GM19463 (cell line): ENCODE data around the gene ZNF268.

ENCODE experiments used
- ATAC-seq: cut with Tn5 transposase; IDR thresholded peaks from one replicate; pipeline ENCODE4 v1.9.1; 2021; ENCODE audit warnings: mild to moderate bottlenecking, moderate library complexity; ENCODE audit not compliant: unreplicated experiment

Gene ZNF268

GRCh38 chr12:133181238-133181959 lies at the start of gene ZNF268:
TSS of gene ZNF268 (plus strand) at chr12:133181495. CDS start at chr12:133181998, 503 bp downstream.
- peak; percentile 91 for ATAC-seq

GRCh38 chr12:133135747-133136146 lies 45.5 kb upstream of the ZNF268 start:
- no peak for ATAC-seq

- ATAC-seq, result no peak
Measured at GRCh38 chr12:133145981-133146380, 35.3 kb upstream of the ZNF268 start.

GRCh38 chr12:133156125-133156690 lies 25.1 kb upstream of the ZNF268 start:
- ATAC-seq, result no peak

GRCh38 chr12:133165776-133166175 lies 15.5 kb upstream of the ZNF268 start:
- ATAC-seq, result no peak

GRCh38 chr12:133172491-133172890 lies 8.8 kb upstream of the ZNF268 start:
- no peak for ATAC-seq

- no peak for ATAC-seq
Measured at GRCh38 chr12:133174901-133175300, 6.4 kb upstream of the ZNF268 start.

- no peak for ATAC-seq
Measured at GRCh38 chr12:133180669-133181068, 626 bp upstream of the ZNF268 start.

- no peak for ATAC-seq
Measured at GRCh38 chr12:133190176-133190575, 8.9 kb downstream of the ZNF268 start.

GRCh38 chr12:133192847-133193246 lies 11.6 kb downstream of the ZNF268 start:
- ATAC-seq, result no peak

- no peak for ATAC-seq
Measured at GRCh38 chr12:133201888-133202287, 20.6 kb downstream of the ZNF268 start.

GRCh38 chr12:133202493-133203343 lies 21.4 kb downstream of the ZNF268 start:
- ATAC-seq, result no peak

- no peak for ATAC-seq
Measured at GRCh38 chr12:133203344-133204263, 22.3 kb downstream of the ZNF268 start.

GRCh38 chr12:133204264-133204603 lies 22.9 kb downstream of the ZNF268 start:
- ATAC-seq, result no peak

- no peak for ATAC-seq
Measured at GRCh38 chr12:133206390-133206789, 25.1 kb downstream of the ZNF268 start.

- ATAC-seq, result no peak
Measured at GRCh38 chr12:133215724-133216123, 34.4 kb downstream of the ZNF268 start.

- ATAC-seq, result no peak
Measured at GRCh38 chr12:133217219-133217618, 35.9 kb downstream of the ZNF268 start.

GRCh38 chr12:133220521-133220920 lies 39.2 kb downstream of the ZNF268 start:
- ATAC-seq, result no peak

GRCh38 chr12:133221241-133221640 lies 39.9 kb downstream of the ZNF268 start:
- ATAC-seq, result no peak

GRCh38 chr12:133222211-133222610 lies 40.9 kb downstream of the ZNF268 start:
- no peak for ATAC-seq

- no peak for ATAC-seq
Measured at GRCh38 chr12:133225527-133225926, 44.2 kb downstream of the ZNF268 start.
